Kidney (tissue), 14 donors: Measurements from ENCODE around the gene SPINT1. TPM values are rescaled to one million over a fixed set of nuclear protein-coding genes. Genes with fewer than 3 reads are reported as not detected.

Experiments
- DNase-seq, 5 donors: peaks; one replicate each; pipeline ENCODE4 v3.0.0-alpha.2; 2013 to 2020
- FAIRE-seq: peaks from 2 replicates; lab custom pipeline; 2012; peaks lifted over from hg19 to GRCh38; lab: Jason Lieb, UNC
- H3K27ac ChIP-seq, 2 donors: one replicate each; pipeline ENCODE4 v1.7.0; 2013; ENCODE audit warnings: low read depth in 2 of 2, low read length in 2 of 2, inconsistent platforms in 1 of 2
- H3K27me3 ChIP-seq: one replicate; pipeline ENCODE4 v1.7.1; 2013; ENCODE audit warnings: low read length, inconsistent platforms; ENCODE audit not compliant: control insufficient read depth, insufficient read depth
- H3K36me3 ChIP-seq, 3 donors: one replicate each; pipeline versions ENCODE4 v1.7.0 to v1.7.1; 2013; ENCODE audit warnings: low read length in 3 of 3, control low read depth in 1 of 3, inconsistent platforms in 1 of 3; ENCODE audit not compliant: insufficient read depth in 3 of 3, control insufficient read depth in 2 of 3
- H3K4me1 ChIP-seq, 3 donors: one replicate each; pipeline versions ENCODE4 v1.7.0 to v1.7.1; 2013; ENCODE audit warnings: low read length in 3 of 3, inconsistent platforms in 1 of 3, low read depth in 1 of 3; ENCODE audit not compliant: control insufficient read depth in 2 of 3, insufficient read depth in 2 of 3
- H3K4me3 ChIP-seq, 3 donors: one replicate each; pipeline versions ENCODE4 v1.7.0 to v1.8.1; 2013; ENCODE audit warnings: low read length in 3 of 3, control low read depth in 1 of 3, inconsistent platforms in 1 of 3
- H3K9ac ChIP-seq, 3 donors: one replicate each; pipeline versions ENCODE4 v1.7.0 to v1.7.1; 2013; ENCODE audit warnings: low read length in 3 of 3, control low read depth in 1 of 3, inconsistent platforms in 1 of 3
- H3K9me3 ChIP-seq, 3 donors: one replicate each; pipeline versions ENCODE4 v1.7.0 to v1.7.1; 2013; ENCODE audit warnings: low read length in 3 of 3, control low read depth in 1 of 3, inconsistent platforms in 1 of 3; ENCODE audit not compliant: control insufficient read depth in 2 of 3, insufficient read depth in 1 of 3
- CTCF ChIP-seq: IDR thresholded peaks from 3 replicates; pipeline ENCODE4 v1.5.1; 2012; ENCODE audit warnings: mild to moderate bottlenecking, moderate library complexity, borderline replicate concordance; ENCODE audit not compliant: insufficient read depth; ENCODE audit errors: extremely low read depth
- intact Hi-C: fragments of 100-400 bp; cut with DNase I; formaldehyde crosslinking; loops from one replicate; pipeline ENCODE4 v1.11.1; 2022
- polyA plus RNA-seq: library from polyadenylated mRNA; stranded (reverse); fragments of 350-450 nt; fragmentation: Illumina TruSeq; extraction: RNeasy Lipid Tissue Mini Kit (QIAGEN cat#74804); gene quantifications from one replicate; pipeline ENCODE4 v1.2.3, GENCODE V29; 2014; ENCODE audit warnings: low read depth, low replicate concordance; ENCODE audit not compliant: insufficient read depth
- total RNA-seq: library from RNA; stranded (reverse); fragmentation: NEBNext Ultra II Directional; extraction: Animal tissue kit (Norgen Biotek cat#: 25700); gene quantifications from one replicate; pipeline ENCODE4 v1.2.1, GENCODE V29; 2021
- donor health status: control.
- donor health status: control.
- donor health status: control.
- donor health status: control.
- donor health status: control.
- donor health status: DM: yes; HTN: yes; CAD: no.
- donor health status: Normal renal cell carcinoma (clear cell type).

The SPINT1 gene
- total and polyA plus RNA-seq, 2 donors from 2014 or later, result 112 to 114 TPM

DNA sequence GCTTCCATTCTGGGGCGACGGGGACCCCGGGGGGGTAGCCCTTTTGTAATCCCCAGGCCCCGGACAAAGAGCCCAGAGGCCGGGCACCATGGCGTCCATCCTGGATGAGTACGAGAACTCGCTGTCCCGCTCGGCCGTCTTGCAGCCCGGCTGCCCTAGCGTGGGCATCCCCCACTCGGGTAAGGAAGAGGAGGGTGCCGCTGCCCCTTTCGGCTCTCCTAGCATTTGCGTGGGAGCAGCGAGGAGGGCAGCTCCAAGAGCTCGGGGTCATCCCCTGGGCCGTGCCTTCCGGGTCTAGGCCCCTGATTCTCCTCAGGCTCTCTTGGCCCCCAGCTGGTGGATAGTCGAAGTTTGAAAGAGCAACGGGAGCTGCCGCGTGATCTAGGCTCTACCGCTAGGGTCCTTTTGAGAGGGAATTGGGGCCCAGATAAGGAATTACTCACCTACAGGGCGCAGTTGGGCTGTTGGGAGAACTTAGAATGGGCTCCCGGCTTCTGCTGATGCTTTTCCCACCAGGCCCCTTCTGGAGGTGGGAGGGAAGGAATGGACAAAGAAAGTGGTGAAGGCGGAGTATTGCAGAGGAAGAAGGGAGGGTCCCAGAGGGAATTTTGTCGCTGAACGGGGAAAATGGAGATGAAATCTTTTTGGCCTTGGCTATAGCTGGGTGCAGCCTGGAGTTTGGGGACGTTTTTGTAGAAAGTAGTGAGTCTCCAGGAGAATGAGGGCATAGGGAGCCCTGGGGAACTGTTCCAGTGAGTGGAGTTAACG, 51.0 kb downstream of the SPINT1 start:
- peak; percentile 27 for TF ChIP-seq CTCF
- peaks cover 2 to 17% (median 11%) of the 10 kb centered on the region in 3 donors for H3K36me3 ChIP-seq
- H3K4me3 ChIP-seq, result peak overlapping the region; percentile 78 to 93 (median 81)
- peaks cover 0 to 18% (median 11%) of the 10 kb centered on the region in 3 donors for H3K4me1 ChIP-seq
- peak overlapping the region; percentile 82 to 89 for H3K27ac ChIP-seq
- FAIRE-seq (no peak), DNase-seq (peak; percentile 69 to 90 (median 82))
- intact Hi-C loops, result no loop called here
- H3K9me3 ChIP-seq, result no peaks in the 10 kb centered on the region
- no peaks in the 10 kb centered on the region for H3K27me3 ChIP-seq
- H3K9ac ChIP-seq, result peak overlapping the region; percentile 70 to 91 (median 77)

- no peaks in the 10 kb centered on the region for H3K9me3 ChIP-seq
- intact Hi-C loops, result loop anchor here (10.0 kb wide), 2 partner anchors 125 to 285 kb away; no protein-coding TSS in a partner anchor
- no peak overlapping the region for H3K9ac ChIP-seq
- no peak overlapping the region for H3K4me3 ChIP-seq
- DNase-seq (no peak), FAIRE-seq (no peak)
- peaks cover 0 to 18% (median 11%) of the 10 kb centered on the region in 3 donors for H3K4me1 ChIP-seq
- H3K27me3 ChIP-seq, result no peaks in the 10 kb centered on the region
- no peak for TF ChIP-seq CTCF
- H3K36me3 ChIP-seq, result peaks cover 2 to 41% (median 35%) of the 10 kb centered on the region in 3 donors
- no peak overlapping the region for H3K27ac ChIP-seq
Measured at GRCh38 chr15:40899536-40900207, 55.8 kb downstream of the SPINT1 start.

- Histone ChIP-seq H3K9ac (no peak overlapping the region), H3K36me3 (peaks cover 2 to 41% (median 35%) of the 10 kb centered on the region in 3 donors), H3K9me3 (no peaks in the 10 kb centered on the region), H3K4me3 (no peak overlapping the region), H3K27ac (no peak overlapping the region), H3K4me1 (peaks cover 0 to 18% (median 10%) of the 10 kb centered on the region in 3 donors), H3K27me3 (no peaks in the 10 kb centered on the region)
- intact Hi-C loops, result loop anchor here (10.0 kb wide), 2 partner anchors 124 to 284 kb away; no protein-coding TSS in a partner anchor
- no peak for TF ChIP-seq CTCF
- FAIRE-seq, result no peak
- DNase-seq, result peak in 1 of 5 donors; percentile 34
Measured at GRCh38 chr15:40900256-40901052, 56.6 kb downstream of the SPINT1 start.
